ENCODE data around the gene LAMB1. TPM values are rescaled to one million over a fixed set of nuclear protein-coding genes. Genes with fewer than 3 reads are reported as not detected.

Gene LAMB1
- total and polyA plus RNA-seq, 9 donors, result 233 to 692 (median 529) TPM

- Histone ChIP-seq H3K27ac (ENCODE audit: low read length) (no peak overlapping the region), H3K36me3 (ENCODE audit: control insufficient read depth, insufficient read depth, low read length) (no peaks in the 10 kb centered on the region)
- no CpG with 5 or more reads among the region's 1 CpG for WGBS (ENCODE audit: insufficient coverage)
Observed at GRCh38 chr7:108010377-108010776, 7.4 kb upstream of the LAMB1 start.

GRCh38 chr7:108009873-108010272, 6.9 kb upstream of the LAMB1 start:
- Histone ChIP-seq H3K27ac (ENCODE audit: low read length) (no peak overlapping the region), H3K27me3 (ENCODE audit: control insufficient read depth, insufficient read depth, low read length) (peaks cover 3% of the 10 kb centered on the region), H3K4me1 (ENCODE audit: control insufficient read depth, insufficient read depth, low read length) (no peaks in the 10 kb centered on the region), H3K9me3 (replicated peaks; ENCODE audit: control insufficient read depth, low read depth, low read length) (no peaks in the 10 kb centered on the region), H3K4me3 (ENCODE audit: low read length) (no peak overlapping the region), H3K36me3 (ENCODE audit: control insufficient read depth, insufficient read depth, low read length) (no peaks in the 10 kb centered on the region)
- no peak for DNase-seq
- WGBS (ENCODE audit: insufficient coverage), result 100% methylated on average over 4 of the region's 4 CpGs

More at GRCh38 chr7:108010377-108010776, 7.4 kb upstream of the LAMB1 start:
- Histone ChIP-seq H3K4me1 (ENCODE audit: control insufficient read depth, insufficient read depth, low read length) (no peaks in the 10 kb centered on the region), H3K27me3 (ENCODE audit: control insufficient read depth, insufficient read depth, low read length) (peaks cover 3% of the 10 kb centered on the region), H3K4me3 (ENCODE audit: low read length) (no peak overlapping the region), H3K9me3 (replicated peaks; ENCODE audit: control insufficient read depth, low read depth, low read length) (no peaks in the 10 kb centered on the region)
- no peak for DNase-seq

- no peaks in the 10 kb centered on the region for H3K9me3 ChIP-seq (replicated peaks; ENCODE audit: control insufficient read depth, low read depth, low read length)
- no peak overlapping the region for H3K4me3 ChIP-seq (ENCODE audit: low read length)
- H3K4me1 ChIP-seq (ENCODE audit: control insufficient read depth, insufficient read depth, low read length), result peaks cover 7% of the 10 kb centered on the region
- no peak overlapping the region for H3K27ac ChIP-seq (ENCODE audit: low read length)
- no peaks in the 10 kb centered on the region for H3K36me3 ChIP-seq (ENCODE audit: control insufficient read depth, insufficient read depth, low read length)
- peaks cover 9% of the 10 kb centered on the region for H3K27me3 ChIP-seq (ENCODE audit: control insufficient read depth, insufficient read depth, low read length)
- no peak for DNase-seq
Observed at GRCh38 chr7:108008827-108009226, 5.9 kb upstream of the LAMB1 start.

GRCh38 chr7:108008240-108008639, 5.3 kb upstream of the LAMB1 start:
- Histone ChIP-seq H3K4me3 (ENCODE audit: low read length) (no peak overlapping the region), H3K9me3 (replicated peaks; ENCODE audit: control insufficient read depth, low read depth, low read length) (no peaks in the 10 kb centered on the region), H3K27ac (ENCODE audit: low read length) (no peak overlapping the region), H3K4me1 (ENCODE audit: control insufficient read depth, insufficient read depth, low read length) (peaks cover 13% of the 10 kb centered on the region), H3K36me3 (ENCODE audit: control insufficient read depth, insufficient read depth, low read length) (no peaks in the 10 kb centered on the region), H3K27me3 (ENCODE audit: control insufficient read depth, insufficient read depth, low read length) (peaks cover 12% of the 10 kb centered on the region)
- no peak for DNase-seq
- WGBS (ENCODE audit: insufficient coverage), result 43% methylated on average over 1 of the region's 4 CpGs

GRCh38 chr7:108007762-108008161, 4.8 kb upstream of the LAMB1 start:
- H3K9me3 ChIP-seq (replicated peaks; ENCODE audit: control insufficient read depth, low read depth, low read length), result no peaks in the 10 kb centered on the region
- no CpG with 5 or more reads among the region's 3 CpGs for WGBS (ENCODE audit: insufficient coverage)
- H3K36me3 ChIP-seq (ENCODE audit: control insufficient read depth, insufficient read depth, low read length), result no peaks in the 10 kb centered on the region

GRCh38 chr7:108007261-108007660, 4.3 kb upstream of the LAMB1 start:
- 50% methylated on average over 1 of the region's 3 CpGs for WGBS (ENCODE audit: insufficient coverage)
- peaks cover 13% of the 10 kb centered on the region for H3K4me1 ChIP-seq (ENCODE audit: control insufficient read depth, insufficient read depth, low read length)
- H3K9me3 ChIP-seq (replicated peaks; ENCODE audit: control insufficient read depth, low read depth, low read length), result no peaks in the 10 kb centered on the region
- DNase-seq, result no peak
- H3K36me3 ChIP-seq (ENCODE audit: control insufficient read depth, insufficient read depth, low read length), result no peaks in the 10 kb centered on the region
- no peak overlapping the region for H3K27ac ChIP-seq (ENCODE audit: low read length)
- no peak overlapping the region for H3K4me3 ChIP-seq (ENCODE audit: low read length)
- peaks cover 15% of the 10 kb centered on the region for H3K27me3 ChIP-seq (ENCODE audit: control insufficient read depth, insufficient read depth, low read length)

More at GRCh38 chr7:108007762-108008161, 4.8 kb upstream of the LAMB1 start:
- peaks cover 13% of the 10 kb centered on the region for H3K4me1 ChIP-seq (ENCODE audit: control insufficient read depth, insufficient read depth, low read length)
- H3K27me3 ChIP-seq (ENCODE audit: control insufficient read depth, insufficient read depth, low read length), result peaks cover 13% of the 10 kb centered on the region
- DNase-seq, result no peak
- H3K4me3 ChIP-seq (ENCODE audit: low read length), result no peak overlapping the region
- no peak overlapping the region for H3K27ac ChIP-seq (ENCODE audit: low read length)

GRCh38 chr7:108004220-108005142, 1.5 kb upstream of the LAMB1 start:
- DNase-seq, result peak; percentile 80
- H3K4me3 ChIP-seq (ENCODE audit: low read length), result no peak overlapping the region
- H3K36me3 ChIP-seq (ENCODE audit: control insufficient read depth, insufficient read depth, low read length), result peaks cover 10% of the 10 kb centered on the region
- peaks cover 24% of the 10 kb centered on the region for H3K4me1 ChIP-seq (ENCODE audit: control insufficient read depth, insufficient read depth, low read length)
- H3K9me3 ChIP-seq (replicated peaks; ENCODE audit: control insufficient read depth, low read depth, low read length), result no peaks in the 10 kb centered on the region
- peak overlapping the region; percentile 62 for H3K27ac ChIP-seq (ENCODE audit: low read length)
- peaks cover 15% of the 10 kb centered on the region for H3K27me3 ChIP-seq (ENCODE audit: control insufficient read depth, insufficient read depth, low read length)
- WGBS (ENCODE audit: insufficient coverage), result 33% methylated on average over 5 of the region's 13 CpGs

GRCh38 chr7:108003599-108003935, 606 bp upstream of the LAMB1 start:
- Histone ChIP-seq H3K4me1 (ENCODE audit: control insufficient read depth, insufficient read depth, low read length) (peaks cover 30% of the 10 kb centered on the region), H3K4me3 (ENCODE audit: low read length) (peak overlapping the region; percentile 90), H3K36me3 (ENCODE audit: control insufficient read depth, insufficient read depth, low read length) (peaks cover 13% of the 10 kb centered on the region), H3K27ac (ENCODE audit: low read length) (peak overlapping the region; percentile 86), H3K27me3 (ENCODE audit: control insufficient read depth, insufficient read depth, low read length) (peaks cover 15% of the 10 kb centered on the region), H3K9me3 (replicated peaks; ENCODE audit: control insufficient read depth, low read depth, low read length) (no peaks in the 10 kb centered on the region)
- 25% methylated on average over 11 of the region's 15 CpGs for WGBS (ENCODE audit: insufficient coverage)
- DNase-seq, result no peak

GRCh38 chr7:108001764-108002725, 916 bp downstream of the LAMB1 start:
- peaks cover 15% of the 10 kb centered on the region for H3K27me3 ChIP-seq (ENCODE audit: control insufficient read depth, insufficient read depth, low read length)
- WGBS (ENCODE audit: insufficient coverage), result under 1% methylated on average over 62 of the region's 75 CpGs

More at GRCh38 chr7:108001764-108002725, 916 bp downstream of the LAMB1 start:
- Histone ChIP-seq H3K9me3 (replicated peaks; ENCODE audit: control insufficient read depth, low read depth, low read length) (no peaks in the 10 kb centered on the region), H3K36me3 (ENCODE audit: control insufficient read depth, insufficient read depth, low read length) (peaks cover 20% of the 10 kb centered on the region), H3K4me1 (ENCODE audit: control insufficient read depth, insufficient read depth, low read length) (peaks cover 35% of the 10 kb centered on the region), H3K27ac (ENCODE audit: low read length) (peak overlapping the region; percentile 86), H3K4me3 (ENCODE audit: low read length) (peak overlapping the region; percentile 90)
- DNase-seq, result peak; percentile 47

Data from muscle of leg (tissue), 11 donors.